ENCODE measurements around the gene ATG101. TPM values are rescaled to one million over a fixed set of nuclear protein-coding genes. Genes with fewer than 3 reads are reported as not detected.

The ATG101 gene
- total RNA-seq, 1 donor from 2014 or later: 19.8 TPM

DNA sequence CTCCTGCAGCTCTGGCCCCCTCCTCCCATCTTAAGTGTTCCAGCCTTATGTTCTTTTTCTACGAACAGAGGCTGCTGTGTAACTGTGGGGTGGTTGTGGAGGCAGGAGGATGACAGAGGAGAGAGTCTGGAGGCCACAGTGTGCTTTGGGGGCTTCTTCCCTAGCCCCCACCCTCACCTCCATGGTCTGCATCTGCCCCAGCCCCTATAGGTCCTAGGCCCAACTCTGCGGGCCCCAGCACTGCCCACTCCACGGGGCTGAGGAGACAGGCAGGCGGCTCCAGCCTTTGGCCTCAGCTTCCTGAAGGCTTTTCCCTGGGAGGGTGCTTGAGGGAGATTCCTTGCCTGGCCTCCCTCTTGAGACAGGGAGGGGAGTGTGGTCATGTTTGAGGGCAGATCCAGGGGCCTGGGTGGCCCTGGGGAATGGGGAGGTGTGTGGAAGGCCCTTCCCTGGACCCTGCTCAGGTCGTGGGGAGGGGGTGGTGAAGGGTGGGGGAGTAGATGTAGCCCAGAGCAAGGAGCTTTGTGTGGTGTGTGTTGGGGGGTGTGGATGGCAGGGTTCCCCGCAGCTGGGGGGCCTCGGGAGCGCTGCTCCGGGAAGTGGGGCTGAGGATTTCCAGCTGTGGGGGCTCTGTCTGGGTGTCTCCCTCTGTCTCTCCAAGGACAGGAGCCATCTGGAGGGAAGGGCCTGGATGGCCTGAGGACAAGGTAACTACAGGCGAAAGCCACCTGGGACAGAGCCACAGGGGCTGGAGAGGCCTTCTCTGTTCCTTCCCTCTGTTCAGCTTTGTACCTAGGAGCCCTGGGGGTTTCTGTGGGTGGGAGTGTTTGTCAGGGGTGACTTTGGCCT lies 10.8 kb downstream of the ATG101 start:
- H3K4me3 Mint-ChIP-seq: no peak overlapping the region

DNA sequence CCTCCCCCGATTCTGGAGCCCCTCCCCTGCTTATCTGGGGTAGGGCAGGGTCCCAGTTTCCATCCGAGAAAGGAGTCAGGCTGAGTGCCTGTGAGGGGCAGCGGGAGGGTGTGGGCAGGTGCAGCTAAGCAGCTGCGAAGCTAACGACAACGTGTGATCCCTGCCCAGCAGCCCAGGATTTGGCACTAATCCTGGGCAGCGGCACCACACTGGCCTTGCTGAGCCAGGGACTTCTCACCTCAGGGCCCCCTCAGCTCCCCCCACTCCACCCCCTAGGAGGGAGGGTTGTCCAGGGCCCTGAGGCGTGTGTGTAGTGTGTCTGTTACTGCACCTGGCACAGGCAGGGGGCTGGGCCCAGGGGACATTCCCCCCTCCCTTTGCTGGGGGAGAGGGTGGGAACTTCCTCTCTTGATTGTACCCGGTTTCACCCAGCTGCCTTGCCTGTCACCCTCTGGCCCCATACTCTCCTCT lies 11.5 kb downstream of the ATG101 start:
- DNase-seq (ENCODE audit: low spot score): peak; percentile 22
- no peak overlapping the region for H3K4me2 ChIP-seq
- peak overlapping the region; percentile 59 for H3K27ac Mint-ChIP-seq

More for the DNA sequence above, 10.8 kb downstream of the ATG101 start:
- Histone ChIP-seq H4K20me1 (ENCODE audit: low read depth) (peaks cover 7% of the 10 kb centered on the region), H3F3A (ENCODE audit: low read depth) (no peaks in the 10 kb centered on the region), H3K4me3 (no peak overlapping the region), H2AFZ (replicated peaks) (no peak overlapping the region), H3K27ac (no peak overlapping the region), H3K27me3 (no peaks in the 10 kb centered on the region), H3K4me1 (peaks cover 10% of the 10 kb centered on the region), H3K4me2 (no peak overlapping the region), H3K79me2 (ENCODE audit: low read depth) (no peaks in the 10 kb centered on the region), H3K9ac (no peak overlapping the region), H3K9me3 (ENCODE audit: low read depth) (no peaks in the 10 kb centered on the region), H3K36me3 (no peaks in the 10 kb centered on the region)
- no peaks in the 10 kb centered on the region for H3K9me3 Mint-ChIP-seq
- peaks cover 14% of the 10 kb centered on the region for H3K36me3 Mint-ChIP-seq
- DNase-seq (ENCODE audit: low spot score): no peak
- no peak for TF ChIP-seq EZH2 (IDR thresholded peaks at IDR 0.05)
- TF ChIP-seq, protein P1, sequence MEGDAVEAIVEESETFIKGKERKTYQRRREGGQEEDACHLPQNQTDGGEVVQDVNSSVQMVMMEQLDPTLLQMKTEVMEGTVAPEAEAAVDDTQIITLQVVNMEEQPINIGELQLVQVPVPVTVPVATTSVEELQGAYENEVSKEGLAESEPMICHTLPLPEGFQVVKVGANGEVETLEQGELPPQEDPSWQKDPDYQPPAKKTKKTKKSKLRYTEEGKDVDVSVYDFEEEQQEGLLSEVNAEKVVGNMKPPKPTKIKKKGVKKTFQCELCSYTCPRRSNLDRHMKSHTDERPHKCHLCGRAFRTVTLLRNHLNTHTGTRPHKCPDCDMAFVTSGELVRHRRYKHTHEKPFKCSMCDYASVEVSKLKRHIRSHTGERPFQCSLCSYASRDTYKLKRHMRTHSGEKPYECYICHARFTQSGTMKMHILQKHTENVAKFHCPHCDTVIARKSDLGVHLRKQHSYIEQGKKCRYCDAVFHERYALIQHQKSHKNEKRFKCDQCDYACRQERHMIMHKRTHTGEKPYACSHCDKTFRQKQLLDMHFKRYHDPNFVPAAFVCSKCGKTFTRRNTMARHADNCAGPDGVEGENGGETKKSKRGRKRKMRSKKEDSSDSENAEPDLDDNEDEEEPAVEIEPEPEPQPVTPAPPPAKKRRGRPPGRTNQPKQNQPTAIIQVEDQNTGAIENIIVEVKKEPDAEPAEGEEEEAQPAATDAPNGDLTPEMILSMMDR (IDR thresholded peaks at IDR 0.05): no peak
- TF ChIP-seq EZH2phosphoT487 (IDR thresholded peaks at IDR 0.05): no peak
- peaks cover 6% of the 10 kb centered on the region for H3K27me3 Mint-ChIP-seq (ENCODE audit: insufficient read depth, low read depth)
- peaks cover 18% of the 10 kb centered on the region for H3K4me1 Mint-ChIP-seq
- H3K27ac Mint-ChIP-seq: no peak overlapping the region

GRCh38 chr12:52082026-52082668 lies 12.4 kb downstream of the ATG101 start:
- Mint-ChIP-seq H3K9me3 (no peaks in the 10 kb centered on the region), H3K27me3 (ENCODE audit: insufficient read depth, low read depth) (peaks cover 6% of the 10 kb centered on the region), H3K36me3 (peaks cover 8% of the 10 kb centered on the region), H3K27ac (peak overlapping the region; percentile 85), H3K4me1 (peaks cover 24% of the 10 kb centered on the region), H3K4me3 (peak overlapping the region; percentile 46)
- no peak for TF ChIP-seq EZH2phosphoT487 (IDR thresholded peaks at IDR 0.05)
- no peak for TF ChIP-seq EZH2 (IDR thresholded peaks at IDR 0.05)
- TF ChIP-seq, protein P1 (IDR thresholded peaks at IDR 0.05): no peak
- no peaks in the 10 kb centered on the region for H3K27me3 ChIP-seq
- peak overlapping the region; percentile 22 for H3K4me2 ChIP-seq
- peaks cover 7% of the 10 kb centered on the region for H4K20me1 ChIP-seq (ENCODE audit: low read depth)
- peaks cover 10% of the 10 kb centered on the region for H3K4me1 ChIP-seq
- H3K36me3 ChIP-seq: no peaks in the 10 kb centered on the region
- no peak overlapping the region for H3K4me3 ChIP-seq
- no peak overlapping the region for H2AFZ ChIP-seq (replicated peaks)
- no peak overlapping the region for H3K9ac ChIP-seq
- no peak overlapping the region for H3K27ac ChIP-seq
- no peaks in the 10 kb centered on the region for H3K79me2 ChIP-seq (ENCODE audit: low read depth)
- no peaks in the 10 kb centered on the region for H3K9me3 ChIP-seq (ENCODE audit: low read depth)
- H3F3A ChIP-seq (ENCODE audit: low read depth): no peaks in the 10 kb centered on the region
- DNase-seq (ENCODE audit: low spot score): peak; percentile 32

More for the DNA sequence above, 11.5 kb downstream of the ATG101 start:
- H3K27me3 ChIP-seq: no peaks in the 10 kb centered on the region
- no peaks in the 10 kb centered on the region for H3K79me2 ChIP-seq (ENCODE audit: low read depth)
- no peaks in the 10 kb centered on the region for H3K36me3 ChIP-seq
- TF ChIP-seq EZH2phosphoT487 (IDR thresholded peaks at IDR 0.05) (no peak), EZH2 (IDR thresholded peaks at IDR 0.05) (no peak)
- TF ChIP-seq, protein P1 (IDR thresholded peaks at IDR 0.05): no peak
- H3K4me1 Mint-ChIP-seq: peaks cover 20% of the 10 kb centered on the region
- no peak overlapping the region for H3K4me3 ChIP-seq
- H3K9me3 ChIP-seq (ENCODE audit: low read depth): no peaks in the 10 kb centered on the region
- peaks cover 6% of the 10 kb centered on the region for H3K27me3 Mint-ChIP-seq (ENCODE audit: insufficient read depth, low read depth)
- H4K20me1 ChIP-seq (ENCODE audit: low read depth): peaks cover 7% of the 10 kb centered on the region
- H3K9me3 Mint-ChIP-seq: no peaks in the 10 kb centered on the region
- peaks cover 10% of the 10 kb centered on the region for H3K4me1 ChIP-seq
- no peak overlapping the region for H3K27ac ChIP-seq
- H3K9ac ChIP-seq: no peak overlapping the region
- no peaks in the 10 kb centered on the region for H3F3A ChIP-seq (ENCODE audit: low read depth)
- no peak overlapping the region for H2AFZ ChIP-seq (replicated peaks)
- peaks cover 14% of the 10 kb centered on the region for H3K36me3 Mint-ChIP-seq
- no peak overlapping the region for H3K4me3 Mint-ChIP-seq

All from neural progenitor cell (in vitro differentiated cells).